OCI-LY1 (cell line): Measurements from ENCODE around the gene SLC22A2.
A peak's percentile ranks its signal among the peaks of the same experiment; 100 is the strongest.

Experiments
- H2AFZ ChIP-seq: fragments of 200-600 bp; sonication (generic), shearing (Covaris generic); 2 replicates; pipeline ENCODE4 v1.6.0; 2014; ENCODE audit warnings: antibody characterized with exemption, mild to moderate bottlenecking, low read length
- H3F3A ChIP-seq: fragments of 200-600 bp; sonication (generic), shearing (Covaris generic); 2 replicates; pipeline ENCODE4 v1.6.0; 2014; ENCODE audit warnings: mild to moderate bottlenecking, antibody characterized with exemption, low read length, moderate library complexity; ENCODE audit not compliant: insufficient read depth
- H3K27ac ChIP-seq: fragments of 200-600 bp; sonication (generic); 2 replicates; pipeline ENCODE4 v1.5.1; 2014; ENCODE audit warnings: low read length, mixed run types, mild to moderate bottlenecking, low read depth; ENCODE audit not compliant: poor library complexity, severe bottlenecking
- H3K27me3 ChIP-seq: fragments of 200-600 bp; sonication (generic); 2 replicates; pipeline ENCODE4 v1.6.0; 2014; ENCODE audit warnings: antibody characterized with exemption, mild to moderate bottlenecking, low read length, moderate library complexity; ENCODE audit not compliant: insufficient read depth
- H3K36me3 ChIP-seq: fragments of 200-600 bp; sonication (generic); 2 replicates; pipeline ENCODE4 v1.6.1; 2014; ENCODE audit warnings: mild to moderate bottlenecking, antibody characterized with exemption, low read length, moderate library complexity, mixed read lengths; ENCODE audit not compliant: insufficient read depth
- H3K4me1 ChIP-seq: fragments of 200-600 bp; sonication (generic); 2 replicates; pipeline ENCODE4 v1.5.1; 2014; ENCODE audit warnings: mild to moderate bottlenecking, low read length, moderate library complexity; ENCODE audit not compliant: insufficient read depth, severe bottlenecking
- H3K4me2 ChIP-seq: fragments of 200-600 bp; sonication (generic), shearing (Covaris generic); 2 replicates; pipeline ENCODE4 v1.6.1; 2014; ENCODE audit warnings: low read length
- H3K4me3 ChIP-seq: fragments of 200-600 bp; sonication (generic); 2 replicates; pipeline ENCODE4 v1.5.1; 2014; ENCODE audit warnings: low read length, low read depth, mild to moderate bottlenecking, mixed read lengths; ENCODE audit not compliant: poor library complexity, severe bottlenecking
- H3K79me2 ChIP-seq: fragments of 200-600 bp; shearing (Covaris generic); 2 replicates; pipeline ENCODE4 v1.6.1; 2016; ENCODE audit warnings: mixed run types, low read length, mixed read lengths; ENCODE audit not compliant: insufficient read depth
- H3K9ac ChIP-seq: fragments of 200-600 bp; sonication (generic), shearing (Covaris generic); 2 replicates; pipeline ENCODE4 v1.6.1; 2014; ENCODE audit warnings: mild to moderate bottlenecking, low read length, mixed read lengths
- H3K9me2 ChIP-seq: fragments of 200-600 bp; sonication (generic), shearing (Covaris generic); 2 replicates; pipeline ENCODE4 v1.6.1; 2014; ENCODE audit warnings: low read depth, mild to moderate bottlenecking, low read length, mixed read lengths
- H3K9me3 ChIP-seq: fragments of 200-600 bp; shearing (Covaris generic); 2 replicates; pipeline ENCODE4 v1.6.1; 2014; ENCODE audit warnings: low read length, mixed read lengths
- H4K20me1 ChIP-seq: fragments of 200-600 bp; sonication (generic), shearing (Covaris generic); 2 replicates; pipeline ENCODE4 v1.6.0; 2016; ENCODE audit warnings: mild to moderate bottlenecking, low read length; ENCODE audit not compliant: insufficient read depth
- EZH2 ChIP-seq: fragments of 200-600 bp; sonication (generic), shearing (Covaris generic); IDR thresholded peaks from 2 replicates; pipeline ENCODE4 v1.8.0; 2017; ENCODE audit warnings: borderline replicate concordance, mixed run types, mild to moderate bottlenecking, antibody characterized with exemption, low read length, moderate library complexity, mixed read lengths
- TF ChIP-seq, protein P1 (sequence below): fragments of 200-600 bp; sonication (generic), shearing (Covaris generic); IDR thresholded peaks from 2 replicates; pipeline ENCODE4 v1.5.1; 2017; ENCODE audit warnings: mild to moderate bottlenecking, antibody characterized with exemption, low read length, moderate library complexity, mixed read lengths

The SLC22A2 gene

DNA sequence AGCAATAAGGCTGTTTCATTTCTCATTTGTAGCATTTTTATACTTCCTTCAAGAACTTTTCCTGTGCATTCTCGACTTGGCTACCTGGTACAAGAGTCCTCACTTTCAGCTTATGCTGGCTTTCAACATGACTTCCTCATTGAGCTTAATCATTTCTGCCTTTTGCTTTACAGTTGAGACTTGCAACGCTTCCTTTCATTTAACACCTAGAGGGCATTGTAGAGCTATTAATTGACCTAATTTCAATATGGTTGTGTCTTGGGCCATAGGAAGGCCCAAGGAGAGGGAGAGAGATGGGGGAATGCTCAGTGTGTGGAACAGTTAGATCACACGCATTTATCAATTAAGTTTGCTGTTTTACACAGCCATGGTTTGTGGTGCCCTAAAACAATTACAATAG lies 37.2 kb downstream of the SLC22A2 start:
- H3K27me3 ChIP-seq: no peaks in the 10 kb centered on the region
- H3F3A ChIP-seq: no peaks in the 10 kb centered on the region
- no peaks in the 10 kb centered on the region for H3K9me2 ChIP-seq
- no peak overlapping the region for H3K4me2 ChIP-seq
- no peak overlapping the region for H3K4me3 ChIP-seq
- H3K9me3 ChIP-seq: no peaks in the 10 kb centered on the region
- no peaks in the 10 kb centered on the region for H3K79me2 ChIP-seq
- no peaks in the 10 kb centered on the region for H3K4me1 ChIP-seq
- no peaks in the 10 kb centered on the region for H3K36me3 ChIP-seq
- no peak overlapping the region for H3K27ac ChIP-seq
- H3K9ac ChIP-seq: no peak overlapping the region
- no peak overlapping the region for H2AFZ ChIP-seq
- TF ChIP-seq, protein P1, sequence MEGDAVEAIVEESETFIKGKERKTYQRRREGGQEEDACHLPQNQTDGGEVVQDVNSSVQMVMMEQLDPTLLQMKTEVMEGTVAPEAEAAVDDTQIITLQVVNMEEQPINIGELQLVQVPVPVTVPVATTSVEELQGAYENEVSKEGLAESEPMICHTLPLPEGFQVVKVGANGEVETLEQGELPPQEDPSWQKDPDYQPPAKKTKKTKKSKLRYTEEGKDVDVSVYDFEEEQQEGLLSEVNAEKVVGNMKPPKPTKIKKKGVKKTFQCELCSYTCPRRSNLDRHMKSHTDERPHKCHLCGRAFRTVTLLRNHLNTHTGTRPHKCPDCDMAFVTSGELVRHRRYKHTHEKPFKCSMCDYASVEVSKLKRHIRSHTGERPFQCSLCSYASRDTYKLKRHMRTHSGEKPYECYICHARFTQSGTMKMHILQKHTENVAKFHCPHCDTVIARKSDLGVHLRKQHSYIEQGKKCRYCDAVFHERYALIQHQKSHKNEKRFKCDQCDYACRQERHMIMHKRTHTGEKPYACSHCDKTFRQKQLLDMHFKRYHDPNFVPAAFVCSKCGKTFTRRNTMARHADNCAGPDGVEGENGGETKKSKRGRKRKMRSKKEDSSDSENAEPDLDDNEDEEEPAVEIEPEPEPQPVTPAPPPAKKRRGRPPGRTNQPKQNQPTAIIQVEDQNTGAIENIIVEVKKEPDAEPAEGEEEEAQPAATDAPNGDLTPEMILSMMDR: peak; percentile 27; the same call in 1 of the 2 replicates
- no peak for TF ChIP-seq EZH2
- no peaks in the 10 kb centered on the region for H4K20me1 ChIP-seq

DNA sequence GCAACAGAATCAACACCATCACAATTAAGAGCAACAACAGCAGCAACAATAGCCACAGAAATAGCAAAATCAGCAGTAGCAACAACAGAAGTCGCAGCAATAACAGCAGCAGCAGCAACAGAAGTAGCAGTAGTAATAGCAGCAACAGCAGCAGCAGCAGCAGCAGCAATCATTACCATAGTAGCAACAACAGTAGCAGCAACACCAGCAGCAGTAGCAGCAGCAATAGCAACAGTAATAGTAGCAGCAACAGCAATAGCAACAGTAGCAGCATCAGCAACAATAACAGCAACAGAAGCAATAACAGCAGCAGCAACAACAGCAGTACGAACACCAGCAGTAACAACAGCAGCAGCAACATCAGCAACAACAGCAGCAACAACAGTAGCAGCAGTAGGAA lies 39.8 kb downstream of the SLC22A2 start:
- Histone ChIP-seq H3K4me1 (no peaks in the 10 kb centered on the region), H3K4me2 (no peak overlapping the region), H3K36me3 (no peaks in the 10 kb centered on the region), H4K20me1 (no peaks in the 10 kb centered on the region), H3K4me3 (no peak overlapping the region), H2AFZ (no peak overlapping the region), H3K27me3 (no peaks in the 10 kb centered on the region), H3K9me3 (no peaks in the 10 kb centered on the region), H3K79me2 (no peaks in the 10 kb centered on the region), H3K9me2 (no peaks in the 10 kb centered on the region), H3K27ac (no peak overlapping the region), H3K9ac (no peak overlapping the region), H3F3A (no peaks in the 10 kb centered on the region)
- TF ChIP-seq, protein P1: no peak
- no peak for TF ChIP-seq EZH2

DNA sequence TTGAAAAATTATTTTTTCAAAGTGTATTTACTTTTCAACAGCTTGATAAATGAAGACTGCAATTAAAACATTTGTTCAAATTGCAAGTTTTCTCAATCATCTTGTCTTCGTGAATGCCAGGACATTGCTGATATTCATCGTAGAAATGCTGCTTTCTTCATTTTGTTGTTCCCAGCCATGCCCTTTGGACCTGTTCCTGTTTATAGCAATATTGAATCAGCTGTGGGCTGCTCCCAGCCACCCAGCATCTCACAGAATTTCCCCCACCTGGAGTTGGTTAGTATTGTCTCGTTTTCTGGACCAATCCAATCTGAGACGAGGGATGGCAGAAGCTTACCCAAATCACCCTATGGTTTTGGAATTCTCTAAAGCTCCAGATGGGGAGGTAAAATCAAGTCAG lies 40.8 kb downstream of the SLC22A2 start:
- H3K4me3 ChIP-seq: no peak overlapping the region
- H3F3A ChIP-seq: no peaks in the 10 kb centered on the region
- no peak overlapping the region for H3K4me2 ChIP-seq
- no peaks in the 10 kb centered on the region for H3K79me2 ChIP-seq
- no peaks in the 10 kb centered on the region for H3K9me3 ChIP-seq
- H3K36me3 ChIP-seq: no peaks in the 10 kb centered on the region
- H4K20me1 ChIP-seq: no peaks in the 10 kb centered on the region
- no peaks in the 10 kb centered on the region for H3K27me3 ChIP-seq
- H3K27ac ChIP-seq: no peak overlapping the region
- no peaks in the 10 kb centered on the region for H3K9me2 ChIP-seq
- H3K4me1 ChIP-seq: no peaks in the 10 kb centered on the region
- no peak overlapping the region for H3K9ac ChIP-seq
- TF ChIP-seq EZH2: no peak
- TF ChIP-seq, protein P1: no peak
- H2AFZ ChIP-seq: no peak overlapping the region
